KMS-11 (cell line): ENCODE data around the gene INPP5K.

Experiments
- H2AFZ ChIP-seq: fragments of 200-600 bp; sonication (generic); 2 replicates; pipeline ENCODE4 v1.6.1; 2016; ENCODE audit warnings: antibody characterized with exemption, mixed run types, low read depth
- H3K27ac ChIP-seq: fragments of 200-600 bp; sonication (generic); 2 replicates; pipeline ENCODE4 v1.6.1; 2016; ENCODE audit warnings: mild to moderate bottlenecking, mixed run types
- H3K27me3 ChIP-seq: fragments of 200-600 bp; sonication (generic); 2 replicates; pipeline ENCODE4 v1.6.1; 2017; ENCODE audit warnings: mild to moderate bottlenecking, low read depth, mixed run types, moderate library complexity; ENCODE audit not compliant: insufficient read depth
- H3K36me3 ChIP-seq: fragments of 200-600 bp; sonication (generic); 2 replicates; pipeline ENCODE4 v1.6.1; 2017; ENCODE audit warnings: mild to moderate bottlenecking, mixed run types; ENCODE audit not compliant: insufficient read depth
- H3K4me1 ChIP-seq: fragments of 200-600 bp; sonication (generic); 2 replicates; pipeline ENCODE4 v1.6.1; 2016; ENCODE audit warnings: mild to moderate bottlenecking, low read depth, mixed run types; ENCODE audit not compliant: poor library complexity, severe bottlenecking
- H3K4me2 ChIP-seq: fragments of 200-600 bp; sonication (generic); 2 replicates; pipeline ENCODE4 v1.7.0; 2016; ENCODE audit warnings: mild to moderate bottlenecking, mixed run types
- H3K4me3 ChIP-seq: fragments of 200-600 bp; sonication (generic); IDR thresholded peaks from 2 replicates; pipeline ENCODE4 v1.6.1; 2017; ENCODE audit warnings: low read depth, low read length, mixed read lengths; ENCODE audit not compliant: insufficient read depth
- H3K79me2 ChIP-seq: fragments of 200-600 bp; sonication (generic); 2 replicates; pipeline ENCODE4 v1.6.1; 2016; ENCODE audit warnings: low read depth, mixed run types; ENCODE audit not compliant: insufficient read depth
- H3K9ac ChIP-seq: fragments of 200-600 bp; sonication (generic); 2 replicates; pipeline ENCODE4 v1.6.1; 2016; ENCODE audit warnings: mild to moderate bottlenecking, mixed run types
- H4K20me1 ChIP-seq: fragments of 200-600 bp; sonication (generic); 2 replicates; pipeline ENCODE4 v1.6.1; 2016; ENCODE audit warnings: mild to moderate bottlenecking, mixed run types; ENCODE audit not compliant: insufficient read depth
- TF ChIP-seq, protein P1 (sequence below): fragments of 200-600 bp; sonication (generic); conservative IDR thresholded peaks from 2 replicates; pipeline ENCODE4 v1.6.1; 2017; ENCODE audit warnings: low read depth, mild to moderate bottlenecking, antibody characterized with exemption, low read length, moderate library complexity, mixed read lengths

INPP5K gene

DNA sequence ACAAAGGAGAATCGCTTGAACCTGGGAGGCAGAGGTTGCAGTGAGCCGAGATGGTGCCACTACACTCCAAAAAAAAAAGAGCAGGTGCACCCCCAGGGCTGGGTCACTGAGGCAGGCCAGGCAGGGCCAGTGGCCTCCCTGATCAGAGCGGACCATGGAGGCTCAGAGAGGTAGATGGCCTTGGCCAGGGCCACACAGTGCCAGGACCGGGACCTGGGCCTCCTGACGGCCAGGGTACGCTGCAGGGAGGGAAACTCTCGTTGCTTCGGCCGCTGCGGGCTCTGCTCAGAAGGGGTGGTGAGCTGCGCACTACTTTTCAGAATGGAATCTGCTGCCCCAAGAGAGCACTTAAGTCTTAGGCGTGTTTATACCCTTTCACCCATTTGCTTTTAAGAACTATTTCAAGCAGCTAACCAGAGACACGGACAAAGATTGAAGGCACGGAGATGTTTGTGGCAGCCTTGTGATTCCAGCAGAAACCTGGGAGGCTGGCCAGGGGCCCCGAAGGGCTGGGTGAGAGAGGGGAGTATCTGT, 41.0 kb downstream of the INPP5K start:
- Histone ChIP-seq H3K79me2 (no peaks in the 10 kb centered on the region), H3K36me3 (no peaks in the 10 kb centered on the region), H3K4me1 (no peaks in the 10 kb centered on the region), H3K9ac (no peak overlapping the region), H3K27ac (no peak overlapping the region), H4K20me1 (no peaks in the 10 kb centered on the region), H3K27me3 (no peaks in the 10 kb centered on the region), H3K4me2 (no peak overlapping the region), H3K4me3 (no peak overlapping the region), H2AFZ (no peak overlapping the region)
- TF ChIP-seq, protein P1, sequence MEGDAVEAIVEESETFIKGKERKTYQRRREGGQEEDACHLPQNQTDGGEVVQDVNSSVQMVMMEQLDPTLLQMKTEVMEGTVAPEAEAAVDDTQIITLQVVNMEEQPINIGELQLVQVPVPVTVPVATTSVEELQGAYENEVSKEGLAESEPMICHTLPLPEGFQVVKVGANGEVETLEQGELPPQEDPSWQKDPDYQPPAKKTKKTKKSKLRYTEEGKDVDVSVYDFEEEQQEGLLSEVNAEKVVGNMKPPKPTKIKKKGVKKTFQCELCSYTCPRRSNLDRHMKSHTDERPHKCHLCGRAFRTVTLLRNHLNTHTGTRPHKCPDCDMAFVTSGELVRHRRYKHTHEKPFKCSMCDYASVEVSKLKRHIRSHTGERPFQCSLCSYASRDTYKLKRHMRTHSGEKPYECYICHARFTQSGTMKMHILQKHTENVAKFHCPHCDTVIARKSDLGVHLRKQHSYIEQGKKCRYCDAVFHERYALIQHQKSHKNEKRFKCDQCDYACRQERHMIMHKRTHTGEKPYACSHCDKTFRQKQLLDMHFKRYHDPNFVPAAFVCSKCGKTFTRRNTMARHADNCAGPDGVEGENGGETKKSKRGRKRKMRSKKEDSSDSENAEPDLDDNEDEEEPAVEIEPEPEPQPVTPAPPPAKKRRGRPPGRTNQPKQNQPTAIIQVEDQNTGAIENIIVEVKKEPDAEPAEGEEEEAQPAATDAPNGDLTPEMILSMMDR = no peak

DNA sequence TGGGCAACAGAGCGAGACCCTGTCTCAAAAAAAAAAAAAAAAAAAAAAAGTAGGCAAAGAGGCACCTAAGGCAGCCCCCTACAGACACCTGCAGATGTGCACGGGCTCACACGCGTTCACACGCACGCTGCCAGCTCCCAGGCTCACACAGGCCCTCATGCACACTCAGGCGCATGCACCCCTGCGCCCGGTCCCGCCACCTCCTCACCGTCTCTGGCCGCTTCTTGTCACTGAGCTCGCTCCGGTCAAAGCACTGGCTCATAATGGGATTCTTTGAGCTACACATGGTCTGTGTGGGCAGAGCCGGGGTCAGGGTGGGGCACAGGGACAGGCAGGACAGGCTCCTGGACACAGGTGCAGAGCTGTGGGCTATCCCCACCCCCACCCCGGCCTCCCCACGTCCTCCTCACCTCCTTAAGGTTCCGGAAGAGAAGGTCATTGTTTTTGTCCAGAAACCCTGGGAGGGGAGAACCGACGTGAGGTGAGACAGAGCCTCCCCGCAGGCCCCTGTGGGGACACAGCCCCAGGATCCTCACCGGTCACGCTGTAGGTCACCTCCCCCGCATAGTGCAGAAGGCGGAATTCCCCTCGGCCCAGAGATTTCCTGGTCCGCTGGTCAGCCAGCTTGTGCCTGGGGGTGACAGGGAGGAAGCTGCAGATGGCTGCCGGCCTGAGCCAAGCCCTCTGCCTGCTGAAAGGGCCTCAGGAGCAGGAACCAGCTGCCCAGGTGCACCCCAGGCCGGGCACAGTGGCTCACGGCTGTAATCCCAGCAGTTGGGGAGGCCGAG, 41.8 kb downstream of the INPP5K start:
- Histone ChIP-seq H3K4me3 (no peak overlapping the region), H3K9ac (no peak overlapping the region), H3K27me3 (no peaks in the 10 kb centered on the region), H3K4me1 (no peaks in the 10 kb centered on the region), H3K36me3 (no peaks in the 10 kb centered on the region), H2AFZ (no peak overlapping the region), H3K27ac (no peak overlapping the region), H3K4me2 (no peak overlapping the region), H3K79me2 (no peaks in the 10 kb centered on the region), H4K20me1 (no peaks in the 10 kb centered on the region)
- TF ChIP-seq, protein P1 = no peak

DNA sequence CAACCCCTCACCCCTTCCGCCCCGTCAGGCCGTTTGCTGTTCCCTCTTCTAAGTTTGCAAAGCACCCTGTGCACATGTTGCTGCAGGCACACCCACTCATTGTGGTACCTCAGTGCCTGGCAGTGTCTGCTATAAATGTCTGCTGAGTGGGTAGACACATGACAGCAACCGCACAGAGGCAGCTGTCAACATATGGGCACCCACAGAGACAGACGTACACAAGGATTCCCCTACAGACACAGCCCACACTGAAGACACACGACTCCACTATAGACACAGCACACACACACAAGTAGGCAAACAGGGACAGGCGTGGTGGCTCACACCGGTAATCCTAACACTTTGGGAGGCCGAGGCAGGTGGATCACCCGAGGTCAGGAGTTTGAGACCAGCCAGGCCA, 42.6 kb downstream of the INPP5K start:
- no peaks in the 10 kb centered on the region for H3K36me3 ChIP-seq
- TF ChIP-seq, protein P1 = no peak
- no peak overlapping the region for H3K4me2 ChIP-seq
- H3K9ac ChIP-seq = no peak overlapping the region
- no peak overlapping the region for H3K4me3 ChIP-seq
- no peaks in the 10 kb centered on the region for H3K79me2 ChIP-seq
- H3K27me3 ChIP-seq = no peaks in the 10 kb centered on the region
- no peak overlapping the region for H3K27ac ChIP-seq
- no peak overlapping the region for H2AFZ ChIP-seq
- no peaks in the 10 kb centered on the region for H4K20me1 ChIP-seq
- H3K4me1 ChIP-seq = no peaks in the 10 kb centered on the region

DNA sequence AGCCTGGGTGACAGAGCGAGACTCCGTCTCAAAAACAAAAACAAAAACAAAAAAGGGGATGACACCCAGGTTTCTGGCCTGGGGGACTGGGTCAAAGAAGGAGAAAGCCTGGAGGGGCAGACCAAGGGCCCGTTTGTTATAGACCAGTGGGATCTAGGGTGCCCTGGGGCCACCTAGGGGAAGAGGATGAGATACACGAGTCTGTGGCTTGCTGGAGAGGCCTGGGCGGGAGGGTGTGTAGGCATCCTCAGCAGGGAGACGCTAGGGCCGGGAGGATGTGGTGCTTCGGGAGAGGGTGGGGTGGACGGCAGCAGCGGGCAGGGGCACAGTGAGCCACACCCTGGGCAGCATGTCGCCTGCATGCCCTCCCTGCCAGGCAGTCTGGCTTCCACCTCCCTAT, 43.2 kb downstream of the INPP5K start:
- no peaks in the 10 kb centered on the region for H3K36me3 ChIP-seq
- no peak overlapping the region for H3K27ac ChIP-seq
- H4K20me1 ChIP-seq = no peaks in the 10 kb centered on the region
- H3K4me2 ChIP-seq = no peak overlapping the region
- no peaks in the 10 kb centered on the region for H3K4me1 ChIP-seq
- H3K79me2 ChIP-seq = no peaks in the 10 kb centered on the region
- H3K27me3 ChIP-seq = no peaks in the 10 kb centered on the region
- H3K4me3 ChIP-seq = no peak overlapping the region
- TF ChIP-seq, protein P1 = no peak
- no peak overlapping the region for H3K9ac ChIP-seq
- H2AFZ ChIP-seq = no peak overlapping the region
